A673 (cell line): ENCODE results near the gene UGT1A8. TPM values are rescaled to one million over a fixed set of nuclear protein-coding genes. Genes with fewer than 3 reads are reported as not detected.
A peak's percentile ranks its signal among the peaks of the same experiment; 100 is the strongest.

Experiments used
- BruUV-seq: library from RNA; stranded (reverse); fragments of 400-500 nt; replicated peaks from 2 replicates; lab custom pipeline; 2021; lab: Mats Ljungman, UMichigan
- CTCF ChIA-PET: fragments of 300-600 bp; sonication (Branson Sonifier 250); formaldehyde crosslinking; loops from one replicate; lab custom pipeline; 2022; ENCODE audit warnings: antibody characterized with exemption; lab: Charles Lee
- POLR2A ChIA-PET: fragments of 300-600 bp; sonication (Branson Sonifier 250); formaldehyde crosslinking; loops from one replicate; lab custom pipeline; 2022; ENCODE audit warnings: antibody characterized with exemption; ENCODE audit not compliant: low non-redundant PET; lab: Charles Lee
- DNase-seq: peaks from one replicate; pipeline ENCODE4 v3.0.0-alpha.2; 2015; ENCODE audit warnings: low spot score
- H3K27ac ChIP-seq: fragments of 200-600 bp; sonication (generic); 2 replicates; pipeline ENCODE4 v1.5.1; 2016; ENCODE audit warnings: mixed run types, low read depth, mild to moderate bottlenecking, mixed read lengths, antibody characterized with exemption, low read length; ENCODE audit not compliant: poor library complexity, severe bottlenecking
- H3K27me3 ChIP-seq: fragments of 200-600 bp; sonication (generic); replicated peaks from 2 replicates; pipeline ENCODE4 v1.6.1; 2017; ENCODE audit warnings: mixed run types, low read depth, mild to moderate bottlenecking, mixed read lengths, antibody characterized with exemption, low read length; ENCODE audit not compliant: insufficient read depth, poor library complexity
- H3K36me3 ChIP-seq: fragments of 200-600 bp; sonication (generic); 2 replicates; pipeline ENCODE4 v1.6.1; 2016; ENCODE audit warnings: mixed run types, mild to moderate bottlenecking, mixed read lengths, antibody characterized with exemption, low read length; ENCODE audit not compliant: insufficient read depth, poor library complexity, severe bottlenecking
- H3K4me1 ChIP-seq: fragments of 200-600 bp; sonication (generic); 2 replicates; pipeline ENCODE4 v1.6.1; 2017; ENCODE audit warnings: mixed run types, mild to moderate bottlenecking, mixed read lengths, antibody characterized with exemption, low read length; ENCODE audit not compliant: insufficient read depth, poor library complexity, severe bottlenecking
- H3K4me3 ChIP-seq: fragments of 200-600 bp; sonication (generic); 2 replicates; pipeline ENCODE4 v1.5.1; 2016; ENCODE audit warnings: low read depth, mixed run types, mild to moderate bottlenecking, mixed read lengths, low read length; ENCODE audit not compliant: poor library complexity, severe bottlenecking
- H3K9me3 ChIP-seq: fragments of 200-600 bp; sonication (generic); 2 replicates; pipeline ENCODE4 v1.6.1; 2016; ENCODE audit warnings: mixed run types, low read depth, mild to moderate bottlenecking, mixed read lengths, antibody characterized with exemption, low read length; ENCODE audit not compliant: poor library complexity, severe bottlenecking
- EZH2 ChIP-seq: fragments of 200-600 bp; sonication (generic); IDR thresholded peaks from 2 replicates; pipeline ENCODE4 v1.6.1; 2017; ENCODE audit warnings: borderline replicate concordance, low read depth, mild to moderate bottlenecking, mixed read lengths, antibody characterized with exemption, low read length; ENCODE audit not compliant: poor library complexity, severe bottlenecking
- intact Hi-C: fragments of 100-400 bp; cut with micrococcal nuclease; formaldehyde crosslinking; loops from one replicate; pipeline ENCODE4 v1.10.0; 2022; ENCODE audit not compliant: unreplicated experiment
- total RNA-seq: library from RNA; stranded (reverse); gene quantifications from 2 replicates; pipeline ENCODE4 v1.2.3, GENCODE V29; 2021
- TF ChIP-seq, protein P1 (sequence below): fragments of 300-800, 200-600 bp; sonication (generic); conservative IDR thresholded peaks from 2 replicates; pipeline ENCODE4 v1.5.1; 2017; ENCODE audit warnings: low read depth, mild to moderate bottlenecking, antibody characterized with exemption, low read length, moderate library complexity, mixed read lengths

The UGT1A8 gene
- total RNA-seq, 1 experiment from 2014 or later: not detected

DNA sequence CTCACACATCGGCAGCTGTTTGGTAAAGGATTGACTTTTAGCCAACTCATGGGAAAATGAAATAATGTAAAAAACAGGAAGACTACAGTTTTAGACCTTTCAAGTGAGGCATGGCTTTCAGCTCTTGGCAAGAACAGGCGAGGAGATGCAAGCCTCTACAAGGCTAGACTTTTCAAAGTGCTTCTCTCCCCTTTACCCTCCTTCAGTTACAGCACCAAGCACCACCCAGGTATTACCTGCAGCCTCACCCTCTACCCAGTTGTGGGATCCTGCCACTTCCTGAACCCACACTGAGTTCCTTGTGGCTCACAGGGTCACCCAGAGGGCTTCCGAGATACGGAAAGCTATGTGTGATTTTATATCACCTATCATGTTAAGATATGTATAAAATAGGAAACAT is 33.5 kb downstream of the UGT1A8 start:
- intact Hi-C loops: no loop called here
- DNase-seq: no peak
- Histone ChIP-seq H3K36me3 (no peaks in the 10 kb centered on the region), H3K9me3 (no peaks in the 10 kb centered on the region), H3K27ac (no peak overlapping the region), H3K27me3 (no peaks in the 10 kb centered on the region), H3K4me3 (no peak overlapping the region), H3K4me1 (no peaks in the 10 kb centered on the region)
- TF ChIP-seq, protein P1, sequence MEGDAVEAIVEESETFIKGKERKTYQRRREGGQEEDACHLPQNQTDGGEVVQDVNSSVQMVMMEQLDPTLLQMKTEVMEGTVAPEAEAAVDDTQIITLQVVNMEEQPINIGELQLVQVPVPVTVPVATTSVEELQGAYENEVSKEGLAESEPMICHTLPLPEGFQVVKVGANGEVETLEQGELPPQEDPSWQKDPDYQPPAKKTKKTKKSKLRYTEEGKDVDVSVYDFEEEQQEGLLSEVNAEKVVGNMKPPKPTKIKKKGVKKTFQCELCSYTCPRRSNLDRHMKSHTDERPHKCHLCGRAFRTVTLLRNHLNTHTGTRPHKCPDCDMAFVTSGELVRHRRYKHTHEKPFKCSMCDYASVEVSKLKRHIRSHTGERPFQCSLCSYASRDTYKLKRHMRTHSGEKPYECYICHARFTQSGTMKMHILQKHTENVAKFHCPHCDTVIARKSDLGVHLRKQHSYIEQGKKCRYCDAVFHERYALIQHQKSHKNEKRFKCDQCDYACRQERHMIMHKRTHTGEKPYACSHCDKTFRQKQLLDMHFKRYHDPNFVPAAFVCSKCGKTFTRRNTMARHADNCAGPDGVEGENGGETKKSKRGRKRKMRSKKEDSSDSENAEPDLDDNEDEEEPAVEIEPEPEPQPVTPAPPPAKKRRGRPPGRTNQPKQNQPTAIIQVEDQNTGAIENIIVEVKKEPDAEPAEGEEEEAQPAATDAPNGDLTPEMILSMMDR: no peak
- no peak for TF ChIP-seq EZH2
- ChIA-PET CTCF (no interaction called here), POLR2A (no interaction called here)
- no TSS peak for BruUV-seq

DNA sequence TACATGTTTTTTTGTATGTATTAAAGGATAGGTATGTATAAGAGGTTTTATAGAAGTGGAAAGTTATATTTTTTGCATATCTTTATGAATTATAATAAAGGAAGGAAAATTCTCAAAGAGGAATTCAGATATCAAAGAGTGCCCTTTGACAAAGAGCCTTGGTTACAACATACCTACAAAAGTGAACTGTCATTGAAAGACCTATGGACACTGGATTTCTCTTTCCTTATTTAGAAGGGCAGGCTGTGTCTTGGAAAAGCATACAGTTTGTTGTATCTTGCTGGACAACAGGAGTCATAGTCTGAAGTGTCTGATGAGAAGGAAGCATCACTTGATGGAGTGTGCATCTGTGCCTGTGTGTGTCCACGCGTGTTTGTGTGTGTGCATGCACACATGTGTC is 34.0 kb downstream of the UGT1A8 start:
- H3K27me3 ChIP-seq: no peaks in the 10 kb centered on the region
- ChIA-PET CTCF (no interaction called here), POLR2A (no interaction called here)
- TF ChIP-seq EZH2: no peak
- TF ChIP-seq, protein P1: no peak
- H3K36me3 ChIP-seq: no peaks in the 10 kb centered on the region
- no TSS peak for BruUV-seq
- no peaks in the 10 kb centered on the region for H3K9me3 ChIP-seq
- intact Hi-C loops: no loop called here
- no peak for DNase-seq
- no peak overlapping the region for H3K4me3 ChIP-seq
- no peak overlapping the region for H3K27ac ChIP-seq
- no peaks in the 10 kb centered on the region for H3K4me1 ChIP-seq

DNA sequence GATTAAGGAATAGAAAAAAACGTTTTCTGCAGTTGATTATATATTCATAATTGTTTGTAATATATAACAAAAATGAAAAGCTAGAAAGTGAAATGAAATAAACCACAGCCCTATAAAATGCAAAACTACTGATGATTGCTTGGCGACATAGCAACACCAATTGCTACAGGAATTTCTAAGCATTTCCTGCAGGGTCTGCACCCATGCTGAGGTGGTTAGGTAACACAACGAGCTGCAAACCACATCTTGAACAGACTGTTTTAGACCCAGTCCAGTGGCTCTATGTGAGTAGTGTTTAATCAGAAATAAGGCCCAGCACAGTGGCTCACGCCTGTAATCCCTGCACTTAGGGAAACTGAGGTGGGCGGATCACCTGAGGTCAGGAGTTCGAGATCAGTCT is 37.1 kb downstream of the UGT1A8 start:
- TF ChIP-seq, protein P1: no peak
- no peak for TF ChIP-seq EZH2
- ChIA-PET POLR2A (no interaction called here), CTCF (no interaction called here)
- BruUV-seq: no TSS peak
- Histone ChIP-seq H3K27ac (no peak overlapping the region), H3K9me3 (no peaks in the 10 kb centered on the region), H3K27me3 (no peaks in the 10 kb centered on the region), H3K4me3 (no peak overlapping the region), H3K4me1 (no peaks in the 10 kb centered on the region), H3K36me3 (no peaks in the 10 kb centered on the region)
- intact Hi-C loops: no loop called here
- DNase-seq: peak; percentile 12
